ENCODE measurements around the gene FAM171A1.
"Not testable (repeated sequence)": the region's sequence is repeated elsewhere in the genome, so short reads cannot be mapped to it uniquely, and the experiment has no call there.

The FAM171A1 gene

GRCh38 chr10:15208221-15208620, 162.9 kb downstream of the FAM171A1 start:
- no peak for DNase-seq (ENCODE audit: low spot score)

GRCh38 chr10:15207410-15207809, 163.7 kb downstream of the FAM171A1 start:
- not testable (repeated sequence) for DNase-seq (ENCODE audit: low spot score)

- DNase-seq (ENCODE audit: low spot score): no peak
Measured at GRCh38 chr10:15202639-15203038, 168.4 kb downstream of the FAM171A1 start.

- not testable (repeated sequence) for DNase-seq (ENCODE audit: low spot score)
Measured at GRCh38 chr10:15202301-15202621, 168.8 kb downstream of the FAM171A1 start.

GRCh38 chr10:15201589-15202300, 169.3 kb downstream of the FAM171A1 start:
- DNase-seq (ENCODE audit: low spot score): no peak

- no peak for DNase-seq (ENCODE audit: low spot score)
Measured at GRCh38 chr10:15200626-15201025, 170.5 kb downstream of the FAM171A1 start.

GRCh38 chr10:15197911-15198310, 173.2 kb downstream of the FAM171A1 start:
- DNase-seq (ENCODE audit: low spot score): no peak

GRCh38 chr10:15197276-15197675, 173.8 kb downstream of the FAM171A1 start:
- no peak for DNase-seq (ENCODE audit: low spot score)

GRCh38 chr10:15196021-15196834, 174.9 kb downstream of the FAM171A1 start:
- no peak for DNase-seq (ENCODE audit: low spot score)

- DNase-seq (ENCODE audit: low spot score): no peak
Measured at GRCh38 chr10:15189133-15189885, 181.8 kb downstream of the FAM171A1 start.

- DNase-seq (ENCODE audit: low spot score): no peak
Measured at GRCh38 chr10:15188603-15189002, 182.5 kb downstream of the FAM171A1 start.

- DNase-seq (ENCODE audit: low spot score): no peak
Measured at GRCh38 chr10:15183689-15184481, 187.2 kb downstream of the FAM171A1 start.

- no peak for DNase-seq (ENCODE audit: low spot score)
Measured at GRCh38 chr10:15182540-15183207, 188.4 kb downstream of the FAM171A1 start.

- DNase-seq (ENCODE audit: low spot score): no peak
Measured at GRCh38 chr10:15181576-15182156, 189.4 kb downstream of the FAM171A1 start.

GRCh38 chr10:15180736-15181135, 190.4 kb downstream of the FAM171A1 start:
- no peak for DNase-seq (ENCODE audit: low spot score)

- DNase-seq (ENCODE audit: low spot score): no peak
Measured at GRCh38 chr10:15176269-15176668, 194.8 kb downstream of the FAM171A1 start.

- no peak for DNase-seq (ENCODE audit: low spot score)
Measured at GRCh38 chr10:15175587-15175986, 195.5 kb downstream of the FAM171A1 start.

- no peak for DNase-seq (ENCODE audit: low spot score)
Measured at GRCh38 chr10:15172306-15172840, 198.7 kb downstream of the FAM171A1 start.

- no peak for DNase-seq (ENCODE audit: low spot score)
Measured at GRCh38 chr10:15169555-15170401, 201.3 kb downstream of the FAM171A1 start.

All from hematopoietic multipotent progenitor cell treated with erythropoietin and hydrocortisone succinate and interleukin-3 and kit ligand, for 15 days (in vitro differentiated cells).